Panc1 (cell line): ENCODE data around the gene DUSP3. TPM values are rescaled to one million over a fixed set of nuclear protein-coding genes. Genes with fewer than 3 reads are reported as not detected.

Experiments
- ATAC-seq: fragments of 200-7000 bp; cut with Tn5 transposase; 2 replicates; pipeline ENCODE4 v1.9.1; 2020; ENCODE audit warnings: mild to moderate bottlenecking, moderate library complexity
- BruUV-seq: library from RNA; stranded (reverse); fragments of 400-500 nt; replicated peaks from 2 replicates; lab custom pipeline; 2021; lab: Mats Ljungman, UMichigan
- CTCF ChIA-PET: fragments of 300-600 bp; sonication (Branson Sonifier 250); formaldehyde crosslinking; loops from one replicate; lab custom pipeline; 2022; ENCODE audit warnings: antibody characterized with exemption; lab: Charles Lee
- POLR2A ChIA-PET: fragments of 300-600 bp; sonication (Branson Sonifier 250); formaldehyde crosslinking; loops from one replicate; lab custom pipeline; 2022; ENCODE audit warnings: antibody characterized with exemption; lab: Charles Lee
- DNase-seq: peaks from one replicate; pipeline ENCODE4 v3.0.0-alpha.2; 2010; ENCODE audit warnings: low read depth, low spot score
- H3K27ac ChIP-seq: 2 replicates; pipeline ENCODE4 v1.5.1; 2011; ENCODE audit warnings: mild to moderate bottlenecking, low read length, inconsistent platforms
- H3K27me3 ChIP-seq: fragments of 200-500 bp; sonication (Bioruptor generic); 2 replicates; pipeline ENCODE4 v1.6.0; 2014; ENCODE audit warnings: low read length, inconsistent platforms; ENCODE audit not compliant: control insufficient read depth, insufficient read depth
- H3K36me3 ChIP-seq: fragments of 200-500 bp; sonication (Bioruptor generic); 2 replicates; pipeline ENCODE4 v1.5.1; 2014; ENCODE audit warnings: inconsistent platforms, mild to moderate bottlenecking, low read length, moderate library complexity; ENCODE audit not compliant: control insufficient read depth, insufficient read depth
- H3K4me1 ChIP-seq: 2 replicates; pipeline ENCODE4 v1.5.1; 2011; ENCODE audit warnings: inconsistent platforms, mild to moderate bottlenecking, low read length, moderate library complexity; ENCODE audit not compliant: control insufficient read depth, insufficient read depth
- H3K4me3 ChIP-seq, 2 experiments: 2 replicates each; pipeline ENCODE4 v1.5.1; 2011 to 2012; ENCODE audit warnings: low read depth in 2 of 2, low read length in 2 of 2, mild to moderate bottlenecking in 2 of 2, inconsistent platforms in 1 of 2, moderate library complexity in 1 of 2
- H3K9me3 ChIP-seq: fragments of 200-500 bp; sonication (Bioruptor generic); 2 replicates; pipeline ENCODE4 v1.5.1; 2014; ENCODE audit warnings: low read depth, mild to moderate bottlenecking, inconsistent platforms, low read length, moderate library complexity; ENCODE audit not compliant: control insufficient read depth, insufficient read depth
- POLR2AphosphoS5 ChIP-seq: IDR thresholded peaks from 2 replicates; pipeline ENCODE4 v1.6.1; 2012; ENCODE audit warnings: mild to moderate bottlenecking, low read depth, low read length, moderate library complexity
- SIN3A ChIP-seq: IDR thresholded peaks from 2 replicates; pipeline ENCODE4 v1.6.1; 2012; ENCODE audit warnings: low read depth, mild to moderate bottlenecking, low read length, moderate library complexity, borderline replicate concordance; ENCODE audit not compliant: insufficient read depth
- TCF7L2 ChIP-seq: IDR thresholded peaks from 2 replicates; pipeline ENCODE4 v1.6.1; 2011; ENCODE audit warnings: mild to moderate bottlenecking, low read depth, low read length, inconsistent platforms
- in situ Hi-C: cut with HindIII; loops from 2 replicates; pipeline ENCODE4 v1.10.0; 2016; ENCODE audit warnings: low sequenced_read_pairs, low pct_unique_long_range_greater_than_20kb
- intact Hi-C: fragments of 100-400 bp; cut with micrococcal nuclease; formaldehyde crosslinking; loops from one replicate; pipeline ENCODE4 v1.10.0; 2022; ENCODE audit not compliant: unreplicated experiment
- total RNA-seq: library from RNA; stranded (reverse); gene quantifications from one replicate; pipeline ENCODE4 v1.2.1, GENCODE V29; 2021; ENCODE audit not compliant: unreplicated experiment
- TF ChIP-seq, protein P1 (sequence below): fragments of 450-650 bp; IDR thresholded peaks from 2 replicates; pipeline ENCODE4 v1.5.1; 2017; ENCODE audit warnings: mild to moderate bottlenecking
- TF ChIP-seq, protein P2 (sequence below), 2 experiments: IDR thresholded peaks; 2 replicates each; pipeline ENCODE4 v1.6.1; 2011 to 2012; ENCODE audit warnings: low read depth in 2 of 2, control low read depth in 1 of 2, low read length in 1 of 2, mild to moderate bottlenecking in 1 of 2, moderate library complexity in 1 of 2; ENCODE audit not compliant: insufficient read depth in 1 of 2

Gene DUSP3
- total RNA-seq, 1 experiment from 2014 or later, result 41.6 TPM

DNA sequence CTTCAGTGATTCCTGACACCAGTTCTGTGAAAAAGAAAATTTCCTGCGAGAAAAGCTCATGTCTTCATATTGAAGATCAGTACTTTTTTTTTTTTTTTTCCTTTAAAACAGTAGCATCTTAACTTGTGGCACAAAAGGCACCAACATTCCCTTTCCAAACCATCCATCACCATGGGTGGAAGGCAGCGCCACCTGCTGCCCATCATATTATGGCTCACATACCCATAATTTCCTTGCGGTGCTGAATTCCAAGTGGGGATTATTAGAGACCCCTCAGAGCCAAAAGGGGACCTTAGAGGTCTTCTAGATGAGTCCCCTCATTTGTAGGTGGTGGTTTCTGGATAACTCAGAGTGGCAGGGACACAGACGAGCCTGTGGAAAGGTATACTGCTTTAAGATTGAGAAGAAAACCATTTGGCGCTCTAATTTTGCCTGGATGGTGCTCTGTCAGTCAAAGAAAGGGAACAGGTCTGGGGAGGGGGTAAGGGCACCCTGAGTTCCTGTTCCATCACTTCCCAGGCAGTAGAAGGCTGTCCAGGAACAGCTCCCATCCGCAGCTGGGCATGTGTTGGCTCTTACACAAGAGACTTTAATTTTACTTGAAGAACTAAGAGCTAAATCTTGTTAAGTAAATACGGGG is 12.2 kb downstream of the DUSP3 start:
- no peaks in the 10 kb centered on the region for H3K9me3 ChIP-seq
- peak; percentile 66; the same call in 1 of the 2 replicates for ATAC-seq
- H3K4me3 ChIP-seq, result no peak overlapping the region
- intact Hi-C loops, result no loop called here
- BruUV-seq, result no TSS peak
- H3K27me3 ChIP-seq, result no peaks in the 10 kb centered on the region
- H3K4me1 ChIP-seq, result no peaks in the 10 kb centered on the region
- no peak for DNase-seq
- TF ChIP-seq POLR2AphosphoS5, result no peak
- TF ChIP-seq, protein P1, sequence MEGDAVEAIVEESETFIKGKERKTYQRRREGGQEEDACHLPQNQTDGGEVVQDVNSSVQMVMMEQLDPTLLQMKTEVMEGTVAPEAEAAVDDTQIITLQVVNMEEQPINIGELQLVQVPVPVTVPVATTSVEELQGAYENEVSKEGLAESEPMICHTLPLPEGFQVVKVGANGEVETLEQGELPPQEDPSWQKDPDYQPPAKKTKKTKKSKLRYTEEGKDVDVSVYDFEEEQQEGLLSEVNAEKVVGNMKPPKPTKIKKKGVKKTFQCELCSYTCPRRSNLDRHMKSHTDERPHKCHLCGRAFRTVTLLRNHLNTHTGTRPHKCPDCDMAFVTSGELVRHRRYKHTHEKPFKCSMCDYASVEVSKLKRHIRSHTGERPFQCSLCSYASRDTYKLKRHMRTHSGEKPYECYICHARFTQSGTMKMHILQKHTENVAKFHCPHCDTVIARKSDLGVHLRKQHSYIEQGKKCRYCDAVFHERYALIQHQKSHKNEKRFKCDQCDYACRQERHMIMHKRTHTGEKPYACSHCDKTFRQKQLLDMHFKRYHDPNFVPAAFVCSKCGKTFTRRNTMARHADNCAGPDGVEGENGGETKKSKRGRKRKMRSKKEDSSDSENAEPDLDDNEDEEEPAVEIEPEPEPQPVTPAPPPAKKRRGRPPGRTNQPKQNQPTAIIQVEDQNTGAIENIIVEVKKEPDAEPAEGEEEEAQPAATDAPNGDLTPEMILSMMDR, result peak; percentile 86
- in situ Hi-C loops, result no loop called here
- H3K27ac ChIP-seq, result no peak overlapping the region
- H3K36me3 ChIP-seq, result no peaks in the 10 kb centered on the region
- CTCF ChIA-PET, result interaction anchor here (0.7 to 0.9 kb wide), 7 partner anchors 12 to 424 kb away, joined by 3 to 7 read pairs (median 5); partner anchors contain the start of gene DUSP3
- POLR2A ChIA-PET, result interaction anchor here (0.6 kb wide), 1 partner anchor 101 kb away, joined by 3 read pairs; no protein-coding TSS in a partner anchor

DNA sequence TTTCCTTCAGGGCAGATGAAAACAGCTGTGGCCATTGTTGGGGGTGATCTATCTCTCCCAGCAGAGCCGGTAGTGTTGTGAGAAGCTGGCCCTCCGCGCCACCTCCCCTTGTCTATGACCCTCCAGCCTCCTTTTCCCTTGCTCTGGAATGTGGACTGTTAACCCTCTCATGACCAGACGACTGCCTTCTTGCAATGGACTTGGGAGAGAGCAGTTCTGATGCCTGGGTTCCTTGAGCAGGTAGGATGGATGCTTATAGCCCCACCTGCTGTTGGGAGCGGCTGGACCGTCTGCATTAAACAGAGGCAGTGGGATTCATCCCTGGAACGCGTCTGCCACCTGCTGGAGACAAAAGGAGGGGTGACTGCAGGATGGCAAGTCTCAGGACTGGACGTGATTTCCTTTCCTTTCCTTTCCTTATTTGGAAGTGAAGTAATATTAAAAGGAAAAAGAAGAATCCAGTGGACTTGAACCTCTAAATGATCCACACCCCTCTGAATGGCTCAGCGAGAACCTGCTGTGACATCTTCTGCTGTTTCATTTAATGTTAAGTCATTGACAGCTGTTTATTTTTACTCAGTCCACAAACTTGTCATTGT is 18.4 kb downstream of the DUSP3 start:
- intact Hi-C loops (loop anchor here (1.0 kb wide), 1 partner anchor 66 kb away; no protein-coding TSS in a partner anchor), in situ Hi-C loops (no loop called here)
- DNase-seq (peak; percentile 78), ATAC-seq (peak; percentile 93)
- H3K27me3 ChIP-seq, result no peaks in the 10 kb centered on the region
- H3K27ac ChIP-seq, result no peak overlapping the region
- BruUV-seq, result no TSS peak
- no peak for TF ChIP-seq TCF7L2
- TF ChIP-seq, protein P1, result peak; percentile 97
- no peaks in the 10 kb centered on the region for H3K4me1 ChIP-seq
- H3K36me3 ChIP-seq, result no peaks in the 10 kb centered on the region
- no peak overlapping the region for H3K4me3 ChIP-seq
- POLR2A ChIA-PET, result no interaction called here
- no peaks in the 10 kb centered on the region for H3K9me3 ChIP-seq
- CTCF ChIA-PET, result interaction anchor here (3.9 kb wide), 1 partner anchor 65 kb away, joined by 24 read pairs; no protein-coding TSS in a partner anchor

DNA sequence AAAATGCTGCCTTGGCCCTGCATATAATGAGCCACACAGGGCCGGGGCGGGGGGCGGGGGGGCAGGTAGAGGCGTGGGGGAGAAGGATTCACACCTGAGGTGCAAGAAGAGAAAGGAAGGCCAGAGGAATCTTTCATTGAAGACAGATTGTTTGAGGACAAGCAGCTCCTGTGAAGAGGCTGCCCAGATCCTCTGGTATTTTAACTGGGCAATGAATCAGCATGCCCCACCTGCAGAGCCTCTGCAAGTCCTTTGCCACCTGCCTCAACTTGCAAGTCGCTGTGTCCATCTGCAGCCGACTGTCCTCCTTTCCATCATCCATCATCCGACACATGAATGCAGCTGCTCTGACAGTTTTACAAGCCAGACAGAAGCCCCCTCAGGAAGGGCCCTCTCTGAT is 18.9 kb downstream of the DUSP3 start:
- POLR2A ChIA-PET, result no interaction called here
- ATAC-seq, result no peak

More for the DNA sequence above, 18.9 kb downstream of the DUSP3 start:
- TF ChIP-seq TCF7L2 (no peak), POLR2AphosphoS5 (no peak), SIN3A (no peak)
- TF ChIP-seq, protein P2, sequence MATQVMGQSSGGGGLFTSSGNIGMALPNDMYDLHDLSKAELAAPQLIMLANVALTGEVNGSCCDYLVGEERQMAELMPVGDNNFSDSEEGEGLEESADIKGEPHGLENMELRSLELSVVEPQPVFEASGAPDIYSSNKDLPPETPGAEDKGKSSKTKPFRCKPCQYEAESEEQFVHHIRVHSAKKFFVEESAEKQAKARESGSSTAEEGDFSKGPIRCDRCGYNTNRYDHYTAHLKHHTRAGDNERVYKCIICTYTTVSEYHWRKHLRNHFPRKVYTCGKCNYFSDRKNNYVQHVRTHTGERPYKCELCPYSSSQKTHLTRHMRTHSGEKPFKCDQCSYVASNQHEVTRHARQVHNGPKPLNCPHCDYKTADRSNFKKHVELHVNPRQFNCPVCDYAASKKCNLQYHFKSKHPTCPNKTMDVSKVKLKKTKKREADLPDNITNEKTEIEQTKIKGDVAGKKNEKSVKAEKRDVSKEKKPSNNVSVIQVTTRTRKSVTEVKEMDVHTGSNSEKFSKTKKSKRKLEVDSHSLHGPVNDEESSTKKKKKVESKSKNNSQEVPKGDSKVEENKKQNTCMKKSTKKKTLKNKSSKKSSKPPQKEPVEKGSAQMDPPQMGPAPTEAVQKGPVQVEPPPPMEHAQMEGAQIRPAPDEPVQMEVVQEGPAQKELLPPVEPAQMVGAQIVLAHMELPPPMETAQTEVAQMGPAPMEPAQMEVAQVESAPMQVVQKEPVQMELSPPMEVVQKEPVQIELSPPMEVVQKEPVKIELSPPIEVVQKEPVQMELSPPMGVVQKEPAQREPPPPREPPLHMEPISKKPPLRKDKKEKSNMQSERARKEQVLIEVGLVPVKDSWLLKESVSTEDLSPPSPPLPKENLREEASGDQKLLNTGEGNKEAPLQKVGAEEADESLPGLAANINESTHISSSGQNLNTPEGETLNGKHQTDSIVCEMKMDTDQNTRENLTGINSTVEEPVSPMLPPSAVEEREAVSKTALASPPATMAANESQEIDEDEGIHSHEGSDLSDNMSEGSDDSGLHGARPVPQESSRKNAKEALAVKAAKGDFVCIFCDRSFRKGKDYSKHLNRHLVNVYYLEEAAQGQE (IDR thresholded peaks at IDR 0.05; ENCODE audit: insufficient read depth in 1 of 2, low read depth in 2 of 2, low read length in 1 of 2), result no peak
- TF ChIP-seq, protein P1, result no peak
- DNase-seq, result no peak
- Histone ChIP-seq H3K27me3 (no peaks in the 10 kb centered on the region), H3K36me3 (no peaks in the 10 kb centered on the region), H3K4me1 (no peaks in the 10 kb centered on the region), H3K27ac (no peak overlapping the region), H3K4me3 (no peak overlapping the region), H3K9me3 (no peaks in the 10 kb centered on the region)
- in situ Hi-C loops (loop anchor here (10.0 kb wide), 1 partner anchor 55 kb away; no protein-coding TSS in a partner anchor), intact Hi-C loops (loop anchor here (1.0 kb wide), 1 partner anchor 66 kb away; no protein-coding TSS in a partner anchor)
- no TSS peak for BruUV-seq
- CTCF ChIA-PET, result interaction anchor here (0.6 to 3.9 kb wide), 4 partner anchors 63 to 92 kb away, joined by 4 to 24 read pairs (median 8); no protein-coding TSS in a partner anchor
